ENCODE results near the gene KRT28. TPM values are rescaled to one million over a fixed set of nuclear protein-coding genes. Genes with fewer than 3 reads are reported as not detected.

Gene KRT28
- total and polyA plus RNA-seq, 2 experiments from 2014 or later = not detected

DNA sequence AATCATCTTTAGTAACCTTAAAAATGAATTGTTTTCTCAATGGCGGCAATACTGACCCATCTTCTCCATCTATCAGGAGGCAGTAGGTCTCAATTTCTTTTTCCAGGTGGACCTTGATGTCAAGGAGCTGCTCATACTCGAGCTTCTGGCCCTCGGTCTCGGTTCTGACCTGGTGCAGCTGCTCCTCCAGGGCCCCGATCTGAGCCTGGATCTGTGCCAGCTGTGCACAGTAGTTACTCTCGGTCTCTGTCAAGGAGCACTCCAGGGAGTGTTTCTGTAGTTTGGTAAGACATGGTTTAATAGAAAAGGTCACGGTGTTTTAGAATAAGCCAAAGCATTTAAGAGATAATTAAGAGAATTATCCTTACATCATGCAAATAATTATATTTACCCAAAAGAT is 22.3 kb downstream of the KRT28 start:
- Histone ChIP-seq H4K20me1 (ENCODE audit: insufficient read depth, poor library complexity, severe bottlenecking) (no peaks in the 10 kb centered on the region), H3K4me3 (no peak overlapping the region), H3K4me2 (no peak overlapping the region), H3K27ac (no peak overlapping the region), H3K9me3 (ENCODE audit: low read depth) (no peaks in the 10 kb centered on the region), H3K9me2 (replicated peaks; ENCODE audit: insufficient read depth) (no peaks in the 10 kb centered on the region), H3K27me3 (peaks cover 6% of the 10 kb centered on the region), H2AFZ (no peak overlapping the region), H3K36me3 (replicated peaks; ENCODE audit: insufficient read depth, low read depth) (no peaks in the 10 kb centered on the region), H3K79me2 (no peaks in the 10 kb centered on the region), H3K4me1 (ENCODE audit: insufficient read depth) (no peaks in the 10 kb centered on the region)
- no peak for DNase-seq (ENCODE audit: low spot score)
- 77% methylated on average over 7 of the region's 7 CpGs for WGBS (ENCODE audit: low lambda C conversion rate, missing lambda C conversion rate)
- no peak for TF ChIP-seq EZH2 (IDR thresholded peaks at IDR 0.05; ENCODE audit: borderline replicate concordance)

GRCh38 chr17:40775945-40776344 is 23.8 kb downstream of the KRT28 start:
- Histone ChIP-seq H3K4me1 (ENCODE audit: insufficient read depth) (no peaks in the 10 kb centered on the region), H3K4me2 (no peak overlapping the region), H4K20me1 (ENCODE audit: insufficient read depth, poor library complexity, severe bottlenecking) (no peaks in the 10 kb centered on the region), H3K36me3 (replicated peaks; ENCODE audit: insufficient read depth, low read depth) (no peaks in the 10 kb centered on the region), H3K27ac (no peak overlapping the region), H3K79me2 (no peaks in the 10 kb centered on the region), H3K9me2 (replicated peaks; ENCODE audit: insufficient read depth) (no peaks in the 10 kb centered on the region), H3K4me3 (no peak overlapping the region), H3K27me3 (peaks cover 11% of the 10 kb centered on the region), H3K9me3 (ENCODE audit: low read depth) (no peaks in the 10 kb centered on the region), H2AFZ (no peak overlapping the region)
- TF ChIP-seq EZH2phosphoT487 (IDR thresholded peaks at IDR 0.05; ENCODE audit: low read depth, severe bottlenecking, unreplicated experiment) (no peak), CTCF (IDR thresholded peaks at IDR 0.05; ENCODE audit: poor library complexity) (no peak), EZH2 (IDR thresholded peaks at IDR 0.05; ENCODE audit: borderline replicate concordance) (no peak)
- 84% methylated on average over 4 of the region's 4 CpGs for WGBS (ENCODE audit: low lambda C conversion rate, missing lambda C conversion rate)
- DNase-seq (ENCODE audit: low spot score) = no peak

GRCh38 chr17:40772101-40772500 is 27.7 kb downstream of the KRT28 start, which contains the start of gene KRT26:
KRT26 (minus strand) TSS chr17:40772201; CDS start chr17:40772113, 88 bp downstream.
- Histone ChIP-seq H3K9me2 (replicated peaks; ENCODE audit: insufficient read depth) (no peaks in the 10 kb centered on the region), H3K27me3 (peaks cover 8% of the 10 kb centered on the region), H3K4me1 (ENCODE audit: insufficient read depth) (no peaks in the 10 kb centered on the region), H3K9me3 (ENCODE audit: low read depth) (no peaks in the 10 kb centered on the region), H3K4me3 (no peak within 1 kb of the TSS), H3K4me2 (no peak within 1 kb of the TSS), H4K20me1 (ENCODE audit: insufficient read depth, poor library complexity, severe bottlenecking) (no peaks in the 10 kb centered on the region), H2AFZ (no peak within 1 kb of the TSS), H3K36me3 (replicated peaks; ENCODE audit: insufficient read depth, low read depth) (no peaks in the 10 kb centered on the region), H3K27ac (no peak within 1 kb of the TSS), H3K79me2 (no peaks in the 10 kb centered on the region)
- WGBS (ENCODE audit: low lambda C conversion rate, missing lambda C conversion rate) = 95% methylated on average over 3 of the region's 3 CpGs
- TF ChIP-seq EZH2 (IDR thresholded peaks at IDR 0.05; ENCODE audit: borderline replicate concordance) (no peak), CTCF (IDR thresholded peaks at IDR 0.05; ENCODE audit: poor library complexity) (no peak)
- DNase-seq (ENCODE audit: low spot score) = no peak

DNA sequence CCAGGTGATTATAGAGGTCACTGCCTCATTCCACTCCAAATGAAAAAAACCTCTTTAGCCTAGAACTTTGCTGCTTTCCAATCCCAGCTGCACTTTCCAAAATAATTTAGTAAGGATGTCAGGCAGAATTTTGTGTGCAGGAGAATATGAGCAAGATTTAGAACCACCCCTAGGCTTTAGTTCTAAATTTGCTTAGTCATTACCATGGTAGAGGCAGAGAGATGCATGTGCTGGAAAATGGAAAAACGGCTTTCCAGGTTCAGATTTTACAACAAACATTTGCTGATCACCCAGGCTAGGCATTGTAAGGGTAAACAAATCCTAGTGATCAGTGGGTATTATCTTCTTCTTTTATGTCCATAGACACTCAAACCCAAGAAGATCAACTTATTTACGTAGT is 34.1 kb downstream of the KRT28 start:
- Histone ChIP-seq H3K4me2 (no peak overlapping the region), H3K36me3 (replicated peaks; ENCODE audit: insufficient read depth, low read depth) (no peaks in the 10 kb centered on the region), H3K27ac (no peak overlapping the region), H3K9me2 (replicated peaks; ENCODE audit: insufficient read depth) (no peaks in the 10 kb centered on the region), H4K20me1 (ENCODE audit: insufficient read depth, poor library complexity, severe bottlenecking) (no peaks in the 10 kb centered on the region), H3K79me2 (no peaks in the 10 kb centered on the region), H3K27me3 (no peaks in the 10 kb centered on the region), H3K4me1 (ENCODE audit: insufficient read depth) (no peaks in the 10 kb centered on the region), H3K9me3 (ENCODE audit: low read depth) (peaks cover 7% of the 10 kb centered on the region), H2AFZ (no peak overlapping the region), H3K4me3 (no peak overlapping the region)
- no peak for DNase-seq (ENCODE audit: low spot score)
- TF ChIP-seq EZH2 (IDR thresholded peaks at IDR 0.05; ENCODE audit: borderline replicate concordance) (no peak), EZH2phosphoT487 (IDR thresholded peaks at IDR 0.05; ENCODE audit: low read depth, severe bottlenecking, unreplicated experiment) (no peak), CTCF (IDR thresholded peaks at IDR 0.05; ENCODE audit: poor library complexity) (no peak)
- 65% methylated on average over 2 of the region's 2 CpGs for WGBS (ENCODE audit: low lambda C conversion rate, missing lambda C conversion rate)

Data from hepatocyte (in vitro differentiated cells).